Gastroesophageal sphincter (tissue), 3 donors: ENCODE results near the gene DGKG.

Experiments used
- CTCF ChIP-seq, 4 experiments: fragments of 200-600 bp in 2 of 4; fragments of 450-650 bp in 2 of 4; sonication (generic) in 1 of 4; IDR thresholded peaks; one replicate each; pipeline ENCODE4 v1.5.1; 2017 to 2019; ENCODE audit warnings: antibody characterized with exemption in 4 of 4, mild to moderate bottlenecking in 2 of 4, moderate library complexity in 2 of 4
- POLR2A ChIP-seq, 2 donors: fragments of 450-650 bp; IDR thresholded peaks; one replicate each; pipeline ENCODE4 v1.6.1; 2017; ENCODE audit warnings: antibody characterized with exemption in 2 of 2, mild to moderate bottlenecking in 2 of 2, moderate library complexity in 1 of 2

DNA sequence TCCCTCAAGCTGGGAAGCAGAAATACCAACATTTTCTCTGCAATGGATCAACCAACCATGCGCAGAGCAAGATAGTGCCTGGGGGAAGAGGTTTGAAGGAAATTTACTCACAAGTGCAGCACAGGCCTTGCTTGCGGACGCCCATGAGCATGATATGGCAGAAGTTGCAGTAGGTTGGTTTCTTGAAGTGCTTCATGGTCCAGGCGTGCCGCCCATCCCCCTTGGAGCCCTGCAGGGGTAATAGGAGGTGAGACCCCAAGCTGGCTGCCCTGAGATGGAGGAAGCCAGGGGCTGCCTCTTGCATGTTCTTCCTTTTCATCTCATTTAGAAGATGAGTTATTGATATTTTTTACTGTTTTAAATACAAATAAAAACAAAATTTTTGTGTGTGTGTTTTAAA lies 86.6 kb downstream of the DGKG start:
- TF ChIP-seq POLR2A (IDR thresholded peaks at IDR 0.05): no peak
- no peak for TF ChIP-seq CTCF (IDR thresholded peaks at IDR 0.05)
